OCI-LY3 (cell line): Measurements from ENCODE around the gene BPIFB6.

Source experiments
- H2AFZ ChIP-seq: fragments of 200-600, 300-600 bp; shearing (Covaris generic); 2 replicates; pipeline ENCODE4 v1.6.0; 2014; ENCODE audit warnings: antibody characterized with exemption, low read depth, low read length
- H3K27ac ChIP-seq: fragments of 200-600, 300-600 bp; sonication (generic); 2 replicates; pipeline ENCODE4 v1.5.1; 2014; ENCODE audit warnings: mild to moderate bottlenecking, low read length, moderate library complexity, mixed read lengths
- H3K27me3 ChIP-seq: fragments of 200-600, 300-600 bp; sonication (generic); 2 replicates; pipeline ENCODE4 v1.6.1; 2014; ENCODE audit warnings: low read depth, low read length, mixed read lengths
- H3K36me3 ChIP-seq: fragments of 200-600, 300-600 bp; sonication (generic); replicated peaks from 2 replicates; pipeline ENCODE3; 2014; ENCODE audit warnings: low read depth, low read length, mixed read lengths
- H3K4me1 ChIP-seq: fragments of 300-600, 200-600 bp; sonication (generic); 2 replicates; pipeline ENCODE4 v1.6.1; 2014; ENCODE audit warnings: low read length, mixed read lengths
- H3K4me2 ChIP-seq: fragments of 200-600, 300-600 bp; sonication (generic); 2 replicates; pipeline ENCODE4 v1.6.1; 2014; ENCODE audit warnings: low read length, mixed read lengths
- H3K4me3 ChIP-seq: fragments of 300-600, 200-600 bp; sonication (generic); 2 replicates; pipeline ENCODE4 v1.5.1; 2014; ENCODE audit warnings: antibody characterized with exemption, mild to moderate bottlenecking, low read length, moderate library complexity
- H3K79me2 ChIP-seq: fragments of 300-600, 200-600 bp; shearing (Covaris generic); 2 replicates; pipeline ENCODE4 v1.6.1; 2014; ENCODE audit warnings: mild to moderate bottlenecking, low read length, mixed read lengths
- H3K9ac ChIP-seq: fragments of 300-600, 200-600 bp; shearing (Covaris generic); 2 replicates; pipeline ENCODE4 v1.6.0; 2014; ENCODE audit warnings: mild to moderate bottlenecking, low read length, moderate library complexity
- H3K9me3 ChIP-seq: fragments of 200-600, 300-600 bp; shearing (Covaris generic); 2 replicates; pipeline ENCODE4 v1.6.1; 2014; ENCODE audit warnings: low read length, mixed read lengths; ENCODE audit not compliant: insufficient read depth
- H4K20me1 ChIP-seq: fragments of 200-600, 300-600 bp; sonication (generic); 2 replicates; pipeline ENCODE4 v1.6.1; 2016; ENCODE audit warnings: low read length, mixed read lengths; ENCODE audit not compliant: insufficient read depth
- CTCF ChIP-seq: fragments of 200-600, 300-600 bp; sonication (generic); IDR thresholded peaks from 2 replicates; pipeline ENCODE4 v1.5.1; 2014; ENCODE audit warnings: antibody characterized with exemption, low read length, low read depth
- EZH2phosphoT487 ChIP-seq: fragments of 200-600 bp; shearing (Covaris generic); IDR thresholded peaks from 2 replicates; pipeline ENCODE4 v1.6.1; 2018; ENCODE audit warnings: antibody characterized with exemption, mixed run types, low read depth

Gene BPIFB6

GRCh38 chr20:32991383-32991782, 40.1 kb upstream of the BPIFB6 start:
- H3K4me3 ChIP-seq, result no peak overlapping the region; the same call in 1 of the 2 replicates
- no peak overlapping the region for H3K9ac ChIP-seq
- peak overlapping the region; percentile 48 for H3K4me2 ChIP-seq

DNA sequence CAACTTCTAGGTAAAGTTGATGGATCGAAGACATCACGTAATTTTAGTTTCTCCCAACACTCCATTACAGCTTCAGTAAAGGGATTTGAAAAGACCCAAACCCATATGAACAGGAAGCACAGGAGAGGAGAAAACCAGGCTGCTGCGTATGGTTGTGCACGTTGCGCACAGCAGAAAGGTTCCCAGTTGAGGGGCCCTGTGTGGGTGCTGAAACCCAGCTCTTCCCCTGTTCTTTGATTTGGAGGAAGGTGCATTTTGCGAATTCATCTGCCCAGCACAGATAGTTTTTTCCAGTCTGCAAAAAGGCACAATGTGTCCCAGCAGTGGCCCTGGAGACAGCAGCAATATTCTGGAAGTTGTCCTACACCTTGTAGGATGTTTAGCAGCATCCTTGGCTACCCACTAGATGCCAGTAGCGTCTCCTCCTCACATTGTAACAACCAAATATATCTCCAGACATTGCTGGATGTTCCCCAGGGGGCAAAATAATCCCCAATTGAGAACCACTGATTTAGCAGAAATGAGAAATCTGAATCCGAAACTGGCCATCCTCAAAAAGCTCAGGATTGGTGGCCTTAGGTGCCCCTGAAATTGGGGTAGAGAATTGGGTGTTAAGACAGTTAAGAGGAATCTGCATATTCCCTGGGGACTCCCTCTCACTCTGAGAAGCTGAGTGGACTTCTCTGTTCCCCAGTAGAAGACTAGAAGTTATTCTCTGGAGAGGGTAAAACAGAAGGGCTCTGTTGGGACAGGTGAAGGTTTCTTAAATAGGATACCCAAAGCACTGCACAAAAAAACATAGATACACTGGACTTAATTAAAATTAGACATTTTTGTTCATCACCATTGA, 39.4 kb upstream of the BPIFB6 start:
- Histone ChIP-seq H3K9ac (no peak overlapping the region), H4K20me1 (no peaks in the 10 kb centered on the region), H3K79me2 (no peaks in the 10 kb centered on the region), H3K27ac (no peak overlapping the region), H3K4me2 (peak overlapping the region; percentile 48), H3K36me3 (no peaks in the 10 kb centered on the region), H3K4me3 (no peak overlapping the region; the same call in 1 of the 2 replicates), H2AFZ (peak overlapping the region; percentile 16; the same call in 1 of the 2 replicates), H3K4me1 (peaks cover 31% of the 10 kb centered on the region), H3K9me3 (peaks cover 4% of the 10 kb centered on the region; the same call in 1 of the 2 replicates), H3K27me3 (no peaks in the 10 kb centered on the region)
- TF ChIP-seq CTCF (peak; percentile 18), EZH2phosphoT487 (no peak)

More at GRCh38 chr20:32991383-32991782, 40.1 kb upstream of the BPIFB6 start:
- peaks cover 4% of the 10 kb centered on the region; the same call in 1 of the 2 replicates for H3K9me3 ChIP-seq
- TF ChIP-seq EZH2phosphoT487 (no peak), CTCF (no peak)
- H3K27me3 ChIP-seq, result no peaks in the 10 kb centered on the region
- H3K27ac ChIP-seq, result no peak overlapping the region
- peaks cover 26% of the 10 kb centered on the region for H3K4me1 ChIP-seq
- H2AFZ ChIP-seq, result peak overlapping the region; percentile 16; the same call in 1 of the 2 replicates
- no peaks in the 10 kb centered on the region for H3K36me3 ChIP-seq
- no peaks in the 10 kb centered on the region for H3K79me2 ChIP-seq
- no peaks in the 10 kb centered on the region for H4K20me1 ChIP-seq

DNA sequence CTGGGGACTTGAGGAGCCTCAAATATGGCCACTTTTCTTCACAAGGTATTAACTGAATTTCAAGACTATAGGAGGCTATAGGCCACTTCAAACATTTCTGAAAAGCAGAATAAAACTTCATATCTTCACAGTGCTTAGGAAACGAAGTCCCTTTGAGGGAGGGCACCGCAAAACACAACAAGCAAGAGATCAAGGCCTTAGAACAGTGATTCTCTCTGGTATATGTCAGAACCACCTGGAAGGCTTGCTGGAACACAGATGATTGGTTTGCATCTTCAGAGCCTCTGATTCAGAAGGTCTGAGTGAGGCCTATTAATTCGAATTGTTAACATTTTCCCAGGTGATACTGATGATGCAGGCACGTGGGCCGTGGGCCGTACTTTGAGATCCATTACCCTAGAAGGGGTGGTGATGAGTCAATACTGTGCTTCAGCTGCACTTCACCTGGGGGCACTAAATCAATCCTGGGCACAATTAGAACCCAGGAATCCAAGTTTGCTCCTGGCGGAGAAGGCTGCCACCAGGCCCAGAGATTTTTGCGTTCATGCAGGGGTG, 37.9 kb upstream of the BPIFB6 start:
- Histone ChIP-seq H3K36me3 (no peaks in the 10 kb centered on the region), H3K27ac (no peak overlapping the region), H3K79me2 (no peaks in the 10 kb centered on the region), H3K27me3 (no peaks in the 10 kb centered on the region), H4K20me1 (no peaks in the 10 kb centered on the region), H3K4me2 (no peak overlapping the region), H3K4me1 (peaks cover 40% of the 10 kb centered on the region), H3K4me3 (no peak overlapping the region), H2AFZ (no peak overlapping the region), H3K9me3 (peaks cover 4% of the 10 kb centered on the region; the same call in 1 of the 2 replicates), H3K9ac (no peak overlapping the region)
- no peak for TF ChIP-seq CTCF
- no peak for TF ChIP-seq EZH2phosphoT487

DNA sequence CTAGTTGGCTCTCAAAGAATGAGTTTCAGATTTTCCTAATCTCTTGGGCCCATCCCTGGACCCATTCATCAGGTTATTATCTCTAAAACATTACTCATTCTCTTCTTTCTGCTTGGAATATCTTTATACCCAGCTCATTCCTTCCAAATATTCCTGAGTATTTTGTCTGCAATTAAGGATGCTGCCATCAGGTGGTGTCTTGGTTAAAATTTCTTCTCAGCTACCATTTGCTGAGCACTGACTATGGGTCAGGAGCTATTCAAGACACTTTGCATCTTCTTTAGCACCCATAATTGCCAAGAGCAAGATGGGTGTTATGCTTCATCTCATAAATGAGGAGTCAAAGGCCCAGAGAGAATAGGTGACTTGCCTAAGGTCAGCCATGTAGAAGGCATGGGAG, 35.6 kb upstream of the BPIFB6 start:
- Histone ChIP-seq H3K4me3 (no peak overlapping the region), H3K9me3 (peaks cover 4% of the 10 kb centered on the region; the same call in 1 of the 2 replicates), H3K79me2 (no peaks in the 10 kb centered on the region), H2AFZ (no peak overlapping the region), H3K9ac (no peak overlapping the region), H3K36me3 (no peaks in the 10 kb centered on the region), H4K20me1 (no peaks in the 10 kb centered on the region), H3K4me2 (no peak overlapping the region), H3K4me1 (peaks cover 43% of the 10 kb centered on the region), H3K27ac (no peak overlapping the region), H3K27me3 (no peaks in the 10 kb centered on the region)
- TF ChIP-seq CTCF (peak; percentile 30), EZH2phosphoT487 (no peak)
